HEK293T (cell line): ENCODE results near the gene FAP.

Experiments
- BHLHE40 ChIP-seq: fragments of 450-650 bp; IDR thresholded peaks from 2 replicates; pipeline ENCODE4 v1.6.1; 2016; ENCODE audit warnings: mild to moderate bottlenecking, moderate library complexity, borderline replicate concordance
- CTBP1 ChIP-seq: fragments of 450-650 bp; IDR thresholded peaks from 2 replicates; pipeline ENCODE4 v1.6.1; 2016; ENCODE audit warnings: borderline replicate concordance
- ELF4 ChIP-seq: fragments of 450-650 bp; IDR thresholded peaks from 2 replicates; pipeline ENCODE4 v1.6.1; 2017; ENCODE audit warnings: antibody characterized with exemption
- FOXA1 ChIP-seq: fragments of 450-650 bp; IDR thresholded peaks from 2 replicates; pipeline ENCODE4 v1.6.1; 2016; ENCODE audit warnings: mild to moderate bottlenecking
- FOXK2 ChIP-seq: fragments of 450-650 bp; IDR thresholded peaks from 2 replicates; pipeline ENCODE4 v1.6.1; 2016; ENCODE audit warnings: mild to moderate bottlenecking
- FOXM1 ChIP-seq: fragments of 450-650 bp; IDR thresholded peaks from 2 replicates; pipeline ENCODE4 v1.6.1; 2017; ENCODE audit warnings: mild to moderate bottlenecking, borderline replicate concordance
- LEF1 ChIP-seq: fragments of 450-650 bp; IDR thresholded peaks from 2 replicates; pipeline ENCODE4 v1.6.1; 2017; ENCODE audit warnings: mild to moderate bottlenecking, borderline replicate concordance
- PKNOX1 ChIP-seq: fragments of 450-650 bp; IDR thresholded peaks from 2 replicates; pipeline ENCODE4 v1.6.1; 2016
- SP1 ChIP-seq: fragments of 450-650 bp; IDR thresholded peaks from 2 replicates; pipeline ENCODE4 v1.6.1; 2017
- SUZ12 ChIP-seq: fragments of 450-650 bp; IDR thresholded peaks from 2 replicates; pipeline ENCODE4 v1.6.1; 2016; ENCODE audit warnings: mild to moderate bottlenecking
- TARDBP ChIP-seq: fragments of 450-650 bp; IDR thresholded peaks from 2 replicates; pipeline ENCODE4 v1.6.1; 2016

DNA sequence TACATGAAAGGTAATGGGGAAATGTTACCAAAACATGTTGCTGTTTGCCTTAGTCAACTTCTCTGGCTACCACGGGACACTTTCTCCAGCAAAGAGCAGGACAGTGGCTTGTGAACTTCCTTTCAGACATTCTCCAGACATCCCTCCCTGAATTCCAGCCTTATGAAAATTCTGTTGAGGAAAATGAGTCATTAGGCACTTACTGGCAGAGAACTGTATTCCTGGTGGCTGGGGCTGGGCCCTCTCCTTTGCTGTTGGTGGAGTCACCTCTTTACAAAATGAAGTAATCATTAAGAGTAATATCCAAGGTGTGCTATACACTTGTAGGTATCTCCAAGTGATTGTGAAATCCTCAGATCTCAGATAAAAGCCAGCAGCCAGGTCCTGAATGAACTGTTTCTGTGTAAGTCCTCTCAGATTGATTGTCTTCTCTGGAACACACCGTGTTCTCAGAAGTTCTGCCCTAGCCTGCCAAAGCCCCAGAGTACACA is 1.3 kb upstream of the FAP start:
- no peak for TF ChIP-seq BHLHE40
- no peak for TF ChIP-seq ELF4
- no peak for TF ChIP-seq TARDBP
- TF ChIP-seq SUZ12 = no peak
- TF ChIP-seq PKNOX1 = no peak
- TF ChIP-seq FOXK2 = no peak
- no peak for TF ChIP-seq FOXM1
- TF ChIP-seq SP1 = no peak
- TF ChIP-seq CTBP1 = no peak
- no peak for TF ChIP-seq FOXA1
- TF ChIP-seq LEF1 = no peak
